Suprapubic skin (tissue), 4 donors: ENCODE results near the gene GET4.

Source experiments
- EP300 ChIP-seq: sonication (generic); formaldehyde crosslinking; IDR thresholded peaks from one replicate; pipeline ENCODE4 v1.6.1; 2017; ENCODE audit warnings: antibody characterized with exemption
- POLR2A ChIP-seq, 2 donors: fragments of 450-650 bp; IDR thresholded peaks; one replicate each; pipeline ENCODE4 v1.6.1; 2017; ENCODE audit warnings: antibody characterized with exemption in 2 of 2, mild to moderate bottlenecking in 2 of 2, moderate library complexity in 2 of 2
- POLR2AphosphoS5 ChIP-seq, 3 donors: sonication (generic); formaldehyde crosslinking; IDR thresholded peaks; one replicate each; pipeline ENCODE4 v1.6.1; 2017; ENCODE audit warnings: antibody characterized with exemption in 3 of 3
- TF ChIP-seq, protein P1 (sequence below), 2 donors: fragments of 200-600 bp in 1 of 2; fragments of 450-650 bp in 1 of 2; sonication (generic) in 1 of 2; IDR thresholded peaks; one replicate each; pipeline ENCODE4 v1.5.1; 2016 to 2019; ENCODE audit warnings: antibody characterized with exemption in 2 of 2, mild to moderate bottlenecking in 1 of 2, moderate library complexity in 1 of 2

DNA sequence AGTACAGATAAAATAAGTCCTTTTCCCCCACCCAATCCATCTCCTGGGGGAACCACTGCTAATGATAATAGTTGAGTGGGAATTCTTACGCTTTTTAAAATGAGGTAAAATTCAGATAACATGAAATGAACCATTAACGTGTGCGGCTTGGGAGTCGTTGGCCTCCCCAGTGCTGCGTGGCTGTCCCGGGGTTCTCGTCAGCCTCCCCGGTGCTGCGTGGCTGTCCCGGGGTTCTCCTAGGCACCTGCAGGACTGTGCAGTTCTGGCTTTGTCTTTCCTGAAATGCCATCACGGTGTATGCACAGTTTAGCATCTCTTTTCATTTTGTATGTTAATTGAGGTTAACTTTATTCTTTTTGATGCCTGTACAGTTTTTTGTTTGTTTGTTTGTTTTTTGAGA lies 30.6 kb upstream of the GET4 start:
- TF ChIP-seq, protein P1, sequence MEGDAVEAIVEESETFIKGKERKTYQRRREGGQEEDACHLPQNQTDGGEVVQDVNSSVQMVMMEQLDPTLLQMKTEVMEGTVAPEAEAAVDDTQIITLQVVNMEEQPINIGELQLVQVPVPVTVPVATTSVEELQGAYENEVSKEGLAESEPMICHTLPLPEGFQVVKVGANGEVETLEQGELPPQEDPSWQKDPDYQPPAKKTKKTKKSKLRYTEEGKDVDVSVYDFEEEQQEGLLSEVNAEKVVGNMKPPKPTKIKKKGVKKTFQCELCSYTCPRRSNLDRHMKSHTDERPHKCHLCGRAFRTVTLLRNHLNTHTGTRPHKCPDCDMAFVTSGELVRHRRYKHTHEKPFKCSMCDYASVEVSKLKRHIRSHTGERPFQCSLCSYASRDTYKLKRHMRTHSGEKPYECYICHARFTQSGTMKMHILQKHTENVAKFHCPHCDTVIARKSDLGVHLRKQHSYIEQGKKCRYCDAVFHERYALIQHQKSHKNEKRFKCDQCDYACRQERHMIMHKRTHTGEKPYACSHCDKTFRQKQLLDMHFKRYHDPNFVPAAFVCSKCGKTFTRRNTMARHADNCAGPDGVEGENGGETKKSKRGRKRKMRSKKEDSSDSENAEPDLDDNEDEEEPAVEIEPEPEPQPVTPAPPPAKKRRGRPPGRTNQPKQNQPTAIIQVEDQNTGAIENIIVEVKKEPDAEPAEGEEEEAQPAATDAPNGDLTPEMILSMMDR (IDR thresholded peaks at IDR 0.05): no peak
- no peak for TF ChIP-seq POLR2AphosphoS5 (IDR thresholded peaks at IDR 0.05)
- TF ChIP-seq POLR2A (IDR thresholded peaks at IDR 0.05): no peak
- TF ChIP-seq EP300: no peak
